HUDEP-2 (cell line): ENCODE measurements around the gene ACTL6B.

ENCODE experiments used
- DNase-seq, 76 experiments: peaks; one replicate each; lab custom pipeline; 2025; ENCODE audit not compliant: unreplicated experiment in 76 of 76; lab: John Stamatoyannopoulos, UW

ACTL6B gene

DNA sequence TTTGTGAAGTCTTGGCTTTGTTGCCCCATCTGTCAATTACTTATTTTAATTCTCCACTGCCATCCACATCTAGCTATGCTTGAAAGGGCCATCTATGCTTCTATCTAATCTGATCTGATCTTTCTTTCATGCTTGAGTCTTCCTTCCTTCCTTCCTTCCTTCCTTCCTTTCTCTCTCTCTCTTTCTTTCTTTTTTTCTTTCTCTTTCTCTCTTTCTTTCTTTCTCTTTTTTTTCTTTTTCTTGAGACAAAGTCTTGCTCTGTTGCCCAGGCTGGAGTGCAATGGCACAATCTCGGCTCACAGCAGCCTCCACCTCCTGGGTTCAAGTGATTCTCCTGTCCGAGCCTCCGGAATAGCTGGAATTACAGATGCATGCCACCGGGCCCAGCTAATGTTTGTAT lies 26.2 kb downstream of the ACTL6B start:
- DNase-seq: no peak

- DNase-seq: peak in 53 of 76 experiments; percentile 5 to 71 (median 39)
Observed at GRCh38 chr7:100629117-100629716, 27.0 kb downstream of the ACTL6B start.

DNA sequence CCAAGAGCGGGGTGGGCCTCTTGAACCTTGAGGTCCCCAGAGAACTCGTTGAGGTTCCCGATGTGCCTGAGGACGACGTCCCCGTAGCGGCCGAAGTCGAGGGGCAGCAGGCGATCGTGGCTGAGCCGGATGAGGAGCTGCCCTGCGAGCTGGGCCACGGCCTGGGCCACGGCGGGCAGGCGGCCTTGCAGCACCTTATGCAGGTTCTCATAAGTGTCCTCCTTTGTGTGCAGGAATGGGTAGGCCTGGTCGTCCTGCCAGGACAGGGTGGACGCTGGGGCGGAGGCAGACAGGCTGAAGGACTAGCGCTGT lies 29.1 kb downstream of the ACTL6B start:
- DNase-seq: no peak

DNA sequence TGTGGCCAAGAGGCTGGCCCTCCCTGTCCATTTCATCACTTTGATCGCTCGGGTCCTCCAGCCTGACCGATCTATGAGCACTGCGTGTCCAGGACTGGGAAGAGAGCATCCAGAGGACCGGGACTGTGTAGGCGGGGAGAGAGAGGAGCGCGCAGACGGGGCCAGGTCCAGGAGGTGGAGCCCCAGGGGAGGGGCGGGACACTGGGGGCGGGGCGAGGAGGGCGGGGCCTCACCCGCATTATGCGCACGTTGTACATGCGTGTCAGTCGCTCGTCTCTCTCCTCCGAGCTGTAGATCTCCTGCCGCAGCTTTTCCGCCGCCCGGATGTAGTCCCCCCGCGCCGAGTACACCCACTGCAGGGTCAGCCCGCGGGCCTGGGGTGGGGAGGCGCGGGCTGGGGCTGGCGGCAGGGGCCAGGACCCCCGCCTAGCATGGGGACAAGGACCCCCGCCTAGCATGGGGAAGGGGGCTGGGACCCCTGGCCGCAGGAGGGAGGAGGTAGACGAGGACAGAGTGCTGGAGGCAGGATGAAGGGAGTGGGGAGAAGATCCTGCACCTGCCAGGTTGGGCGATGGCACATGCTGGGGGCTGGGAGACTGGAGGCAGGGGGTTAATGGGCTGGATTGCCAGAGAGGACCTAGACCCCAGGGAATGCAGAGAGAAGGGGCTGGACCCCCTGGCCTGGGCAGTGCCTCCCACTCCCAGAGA lies 29.6 kb downstream of the ACTL6B start:
- peak in 73 of 76 experiments; percentile 13 to 91 (median 81) for DNase-seq

GRCh38 chr7:100626055-100626454 lies 30.2 kb downstream of the ACTL6B start:
- DNase-seq: peak in 1 of 76 experiments; percentile 12

GRCh38 chr7:100623951-100624824 lies 32.1 kb downstream of the ACTL6B start:
- peak in 74 of 76 experiments; percentile 41 to 92 (median 75) for DNase-seq

GRCh38 chr7:100621554-100621953 lies 34.7 kb downstream of the ACTL6B start:
- peak in 1 of 76 experiments; percentile 21 for DNase-seq

DNA sequence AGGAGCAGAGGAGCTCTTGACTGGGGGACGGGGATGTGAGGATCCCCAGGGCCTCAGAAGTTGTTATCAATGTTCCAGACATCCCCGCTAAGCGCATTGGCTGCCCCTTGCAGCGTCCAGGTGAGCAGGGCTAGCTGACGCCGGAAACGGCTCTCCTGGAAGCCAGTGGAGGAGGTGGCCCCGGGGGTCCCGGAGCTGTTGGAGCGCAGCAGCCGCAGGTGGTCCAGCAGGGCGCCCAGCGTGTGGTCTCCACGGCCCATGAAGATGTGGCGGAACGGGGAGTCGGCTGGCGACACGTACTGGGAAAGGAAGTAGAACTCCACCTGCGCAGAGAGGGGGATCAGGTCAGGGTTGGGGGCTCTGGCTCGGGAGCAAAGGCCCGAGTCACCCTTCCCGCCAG lies 35.4 kb downstream of the ACTL6B start:
- no peak for DNase-seq

GRCh38 chr7:100620239-100620638 lies 36.0 kb downstream of the ACTL6B start:
- DNase-seq: no peak

GRCh38 chr7:100614308-100614861 lies 41.9 kb downstream of the ACTL6B start:
- DNase-seq: peak in 1 of 76 experiments; percentile 23

GRCh38 chr7:100613412-100614175 lies 42.7 kb downstream of the ACTL6B start:
- no peak for DNase-seq

DNA sequence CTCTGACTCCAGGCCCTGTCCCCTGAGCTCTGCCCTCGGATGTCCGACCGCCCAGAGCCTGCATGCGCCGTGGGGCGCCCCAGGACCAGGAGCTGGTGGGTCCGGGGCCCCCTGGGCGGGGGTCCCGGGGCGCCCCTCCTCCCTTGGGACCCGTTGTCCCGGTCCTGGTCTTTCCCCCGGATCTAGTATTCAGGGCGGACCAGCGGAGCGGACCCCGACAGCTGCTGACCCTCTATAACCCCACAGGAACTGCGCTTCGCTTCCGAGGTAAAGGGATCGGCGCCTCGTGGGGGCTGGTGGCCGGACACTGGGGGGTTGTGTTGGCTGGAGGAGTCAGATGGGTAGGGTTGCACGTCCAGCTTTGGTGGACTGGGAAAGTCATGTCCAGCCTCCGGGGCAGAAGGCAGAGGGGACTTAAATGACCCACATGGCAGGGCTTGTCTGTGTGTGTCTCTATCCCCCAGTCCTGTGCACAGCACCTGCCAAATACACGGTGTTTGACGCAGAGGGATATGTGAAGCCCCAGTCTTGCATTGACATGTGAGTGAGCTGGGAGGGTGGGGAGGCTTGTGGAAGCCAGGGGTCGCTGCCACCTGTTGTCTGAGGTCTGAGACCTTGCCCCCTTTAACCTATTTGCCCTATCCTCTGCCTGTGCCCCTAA lies 43.4 kb downstream of the ACTL6B start:
- peak in 28 of 76 experiments; percentile 14 to 51 (median 27) for DNase-seq

- peak; percentile 68 to 99 (median 96) for DNase-seq
Observed at GRCh38 chr7:100611983-100612729, 44.1 kb downstream of the ACTL6B start, which contains the start of gene MOSPD3. Gene MOSPD3 (plus strand): TSS chr7:100612540. CDS start chr7:100612792, 252 bp downstream.

- no peak for DNase-seq
Observed at GRCh38 chr7:100609958-100610357, 46.3 kb downstream of the ACTL6B start.

- no peak for DNase-seq
Observed at GRCh38 chr7:100607111-100607510, 49.1 kb downstream of the ACTL6B start.

DNA sequence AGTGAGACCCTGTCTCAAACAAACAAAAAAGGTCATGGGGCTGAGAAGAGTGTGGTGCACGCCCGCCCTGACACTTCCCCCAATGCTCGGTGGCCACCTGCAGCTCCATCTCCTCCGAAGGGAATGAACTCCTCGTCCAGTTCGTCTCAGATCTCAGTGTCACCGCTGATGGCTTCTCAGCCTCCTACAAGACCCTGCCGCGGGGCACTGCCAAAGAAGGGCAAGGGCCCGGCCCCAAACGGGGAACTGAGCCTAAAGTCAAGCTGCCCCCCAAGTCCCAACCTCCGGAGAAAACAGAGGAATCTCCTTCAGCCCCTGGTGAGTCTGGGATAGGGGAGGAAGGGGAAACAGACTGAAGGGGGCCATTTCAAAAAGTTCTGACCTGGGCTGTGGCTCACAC lies 49.9 kb downstream of the ACTL6B start:
- DNase-seq: no peak

DNA sequence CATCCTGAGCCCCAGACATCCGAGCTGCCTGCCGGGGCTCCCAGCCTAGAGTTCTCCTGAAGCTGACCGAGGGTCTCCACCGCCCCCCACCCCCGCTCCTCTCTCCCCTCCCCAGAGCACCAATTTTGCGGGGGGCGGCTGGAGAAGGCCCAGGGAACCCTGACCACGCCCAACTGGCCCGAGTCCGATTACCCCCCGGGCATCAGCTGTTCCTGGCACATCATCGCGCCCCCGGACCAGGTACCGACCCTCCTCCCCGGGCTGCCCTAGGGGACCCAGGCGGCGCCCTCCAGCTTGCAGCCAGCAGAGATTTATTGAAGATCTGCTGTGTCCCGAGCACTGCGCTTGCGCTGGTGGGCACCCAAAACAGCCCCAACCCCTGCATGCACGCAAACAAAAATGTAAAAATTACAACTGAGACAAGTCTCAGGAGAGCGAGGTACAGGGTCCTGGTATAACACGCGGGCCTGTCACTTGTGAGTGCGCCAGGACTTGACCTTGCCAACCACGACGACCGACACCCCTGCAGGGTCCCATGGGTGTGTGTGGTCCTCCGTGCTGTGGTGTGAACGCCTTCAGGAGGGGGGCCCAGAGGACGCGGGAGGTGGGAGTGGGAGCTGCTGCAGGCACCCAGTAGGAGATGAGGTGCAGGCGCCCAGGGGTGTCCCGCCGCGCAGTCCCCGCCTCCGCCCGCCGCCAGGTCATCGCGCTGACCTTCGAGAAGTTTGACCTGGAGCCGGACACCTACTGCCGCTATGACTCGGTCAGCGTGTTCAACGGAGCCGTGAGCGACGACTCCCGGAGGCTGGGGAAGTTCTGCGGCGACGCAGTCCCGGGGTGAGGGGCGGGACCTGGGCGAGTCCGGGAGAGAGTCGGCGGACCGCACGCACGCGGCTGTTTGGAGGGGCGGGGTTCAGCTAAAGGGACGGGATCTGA lies 51.0 kb downstream of the ACTL6B start:
- DNase-seq: peak in 25 of 76 experiments; percentile 11 to 58 (median 30)
